Measurements from ENCODE around the gene RBM14. TPM values are rescaled to one million over a fixed set of nuclear protein-coding genes. Genes with fewer than 3 reads are reported as not detected.
A peak's percentile ranks its signal among the peaks of the same experiment; 100 is the strongest.

Gene RBM14
- total RNA-seq, 4 donors from 2014 or later, result 56.7 to 91.4 (median 74.6) TPM

DNA sequence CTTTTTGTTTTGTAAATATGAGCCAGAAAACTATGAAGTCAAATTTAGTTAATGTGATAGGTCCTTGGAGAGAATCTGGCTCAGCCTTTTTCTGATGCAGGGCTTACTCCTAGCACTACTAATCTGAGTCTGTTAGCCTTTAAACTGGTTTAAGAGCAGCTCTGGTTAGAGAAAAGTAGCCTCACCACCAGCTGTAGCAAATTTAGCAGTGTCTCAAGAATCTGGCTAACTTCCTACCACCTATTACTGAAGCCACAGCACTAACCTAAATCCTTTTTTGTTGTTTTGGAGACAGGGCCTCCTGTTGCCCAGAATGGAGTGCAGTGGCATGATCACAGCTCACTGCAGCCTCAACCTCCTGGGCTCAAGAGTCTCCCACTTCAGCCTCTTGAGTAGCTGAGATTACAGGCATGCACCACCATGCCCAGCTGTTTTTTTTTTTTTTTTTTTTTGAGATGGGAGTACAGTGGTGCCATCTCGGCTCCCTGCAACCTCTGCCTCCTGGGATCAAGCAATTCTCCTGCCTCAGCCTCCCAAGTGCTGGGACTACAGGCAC is 47.4 kb downstream of the RBM14 start:
- TF ChIP-seq POLR2A (IDR thresholded peaks at IDR 0.05), result no peak
- Histone ChIP-seq H3K27ac (no peak overlapping the region), H3K9me3 (no peaks in the 10 kb centered on the region), H3K27me3 (no peaks in the 10 kb centered on the region), H3K4me3 (no peak overlapping the region), H3K4me1 (peaks cover 0 to 4% (median 0%) of the 10 kb centered on the region in 4 donors), H3K36me3 (peaks cover 0 to 62% (median 0%) of the 10 kb centered on the region in 3 donors)
- no peak for DNase-seq

DNA sequence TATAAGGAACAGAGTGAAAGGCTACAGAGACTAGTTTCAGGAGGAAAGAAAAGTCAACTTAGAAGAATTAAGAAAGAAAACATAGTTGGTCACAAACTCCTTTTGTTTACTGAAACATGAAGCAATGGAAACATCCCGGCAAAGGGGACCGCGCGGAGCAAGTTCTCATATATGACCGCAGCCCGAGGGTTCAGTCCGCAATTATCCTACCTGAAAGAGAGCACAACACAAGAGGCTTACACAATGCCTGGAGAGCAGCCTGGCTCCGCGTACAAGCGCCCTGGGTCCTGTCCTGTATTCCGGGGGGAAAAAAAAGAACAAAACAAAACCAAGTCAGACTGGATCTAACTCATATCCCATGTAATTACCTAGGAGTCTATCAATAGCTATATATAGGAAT is 48.9 kb downstream of the RBM14 start:
- no peaks in the 10 kb centered on the region for H3K9me3 ChIP-seq
- TF ChIP-seq, protein P1, sequence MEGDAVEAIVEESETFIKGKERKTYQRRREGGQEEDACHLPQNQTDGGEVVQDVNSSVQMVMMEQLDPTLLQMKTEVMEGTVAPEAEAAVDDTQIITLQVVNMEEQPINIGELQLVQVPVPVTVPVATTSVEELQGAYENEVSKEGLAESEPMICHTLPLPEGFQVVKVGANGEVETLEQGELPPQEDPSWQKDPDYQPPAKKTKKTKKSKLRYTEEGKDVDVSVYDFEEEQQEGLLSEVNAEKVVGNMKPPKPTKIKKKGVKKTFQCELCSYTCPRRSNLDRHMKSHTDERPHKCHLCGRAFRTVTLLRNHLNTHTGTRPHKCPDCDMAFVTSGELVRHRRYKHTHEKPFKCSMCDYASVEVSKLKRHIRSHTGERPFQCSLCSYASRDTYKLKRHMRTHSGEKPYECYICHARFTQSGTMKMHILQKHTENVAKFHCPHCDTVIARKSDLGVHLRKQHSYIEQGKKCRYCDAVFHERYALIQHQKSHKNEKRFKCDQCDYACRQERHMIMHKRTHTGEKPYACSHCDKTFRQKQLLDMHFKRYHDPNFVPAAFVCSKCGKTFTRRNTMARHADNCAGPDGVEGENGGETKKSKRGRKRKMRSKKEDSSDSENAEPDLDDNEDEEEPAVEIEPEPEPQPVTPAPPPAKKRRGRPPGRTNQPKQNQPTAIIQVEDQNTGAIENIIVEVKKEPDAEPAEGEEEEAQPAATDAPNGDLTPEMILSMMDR (IDR thresholded peaks at IDR 0.05), result no peak
- no peak for TF ChIP-seq POLR2A (IDR thresholded peaks at IDR 0.05)
- no peak overlapping the region for H3K27ac ChIP-seq
- DNase-seq, result no peak
- H3K27me3 ChIP-seq, result no peaks in the 10 kb centered on the region
- H3K4me1 ChIP-seq, result no peaks in the 10 kb centered on the region
- peaks cover 0 to 64% (median 0%) of the 10 kb centered on the region in 3 donors for H3K36me3 ChIP-seq
- no peak overlapping the region for H3K4me3 ChIP-seq

DNA sequence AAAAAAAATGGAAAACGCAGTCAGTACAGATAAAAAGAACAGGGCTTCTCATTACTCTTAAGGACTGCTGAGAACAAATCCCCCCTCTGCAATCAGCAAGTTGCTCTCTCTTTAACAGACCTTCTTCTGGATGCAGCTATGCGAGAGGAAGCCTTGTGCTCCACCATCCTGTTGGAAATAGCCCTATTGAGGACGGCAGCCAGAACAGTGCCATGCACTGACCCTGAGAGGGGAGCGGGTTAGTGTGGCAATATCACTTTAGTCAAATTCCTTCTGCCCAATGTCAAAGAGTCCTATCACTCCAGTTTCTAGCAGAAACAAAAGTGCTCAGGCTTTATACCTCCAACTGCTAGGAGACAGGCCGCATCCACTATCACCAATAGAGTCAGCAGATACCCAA is 54.4 kb downstream of the RBM14 start:
- H3K4me3 ChIP-seq, result no peak overlapping the region
- H3K36me3 ChIP-seq, result peaks cover 0 to 36% (median 0%) of the 10 kb centered on the region in 3 donors
- TF ChIP-seq, protein P1 (IDR thresholded peaks at IDR 0.05), result no peak
- H3K27ac ChIP-seq, result no peak overlapping the region
- no peak for DNase-seq
- no peaks in the 10 kb centered on the region for H3K27me3 ChIP-seq
- no peaks in the 10 kb centered on the region for H3K9me3 ChIP-seq
- peaks cover 0 to 15% (median 2%) of the 10 kb centered on the region in 4 donors for H3K4me1 ChIP-seq

DNA sequence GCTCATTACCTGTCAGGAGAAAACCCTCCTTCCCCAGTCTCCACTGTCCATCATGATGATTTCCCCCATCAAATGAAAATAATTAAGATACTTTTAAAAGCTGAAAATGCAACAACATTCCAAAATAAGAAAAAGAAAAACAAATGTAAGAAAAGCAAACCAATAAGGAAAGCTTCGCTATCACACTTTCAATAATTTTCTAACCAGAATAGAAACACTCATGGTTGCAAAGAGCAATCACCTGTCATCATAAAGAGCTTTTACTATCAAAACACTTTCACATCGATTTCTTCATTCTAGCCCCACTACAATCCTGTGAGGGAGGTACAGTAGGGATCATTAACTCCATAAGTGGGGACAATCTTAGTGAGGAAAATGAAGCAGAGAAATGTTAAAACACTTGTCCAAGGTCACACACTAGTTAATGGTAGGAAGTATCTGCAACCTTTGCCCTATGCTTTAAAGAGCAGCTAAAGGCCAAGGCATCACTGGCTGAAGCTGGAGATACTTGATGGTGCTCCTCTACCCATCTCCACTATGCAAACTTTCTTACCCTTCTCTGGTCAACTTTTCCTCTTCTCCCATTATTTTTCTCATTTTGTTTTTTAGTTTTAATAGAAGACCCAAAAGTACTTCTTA is 58.7 kb downstream of the RBM14 start:
- H3K36me3 ChIP-seq, result no peaks in the 10 kb centered on the region
- TF ChIP-seq POLR2A (IDR thresholded peaks at IDR 0.05), result no peak
- TF ChIP-seq, protein P1 (IDR thresholded peaks at IDR 0.05), result no peak
- no peak overlapping the region for H3K27ac ChIP-seq
- H3K4me1 ChIP-seq, result peaks cover 0 to 26% (median 9%) of the 10 kb centered on the region in 4 donors
- no peak overlapping the region for H3K4me3 ChIP-seq
- DNase-seq, result no peak
- no peaks in the 10 kb centered on the region for H3K27me3 ChIP-seq
- H3K9me3 ChIP-seq, result no peaks in the 10 kb centered on the region

DNA sequence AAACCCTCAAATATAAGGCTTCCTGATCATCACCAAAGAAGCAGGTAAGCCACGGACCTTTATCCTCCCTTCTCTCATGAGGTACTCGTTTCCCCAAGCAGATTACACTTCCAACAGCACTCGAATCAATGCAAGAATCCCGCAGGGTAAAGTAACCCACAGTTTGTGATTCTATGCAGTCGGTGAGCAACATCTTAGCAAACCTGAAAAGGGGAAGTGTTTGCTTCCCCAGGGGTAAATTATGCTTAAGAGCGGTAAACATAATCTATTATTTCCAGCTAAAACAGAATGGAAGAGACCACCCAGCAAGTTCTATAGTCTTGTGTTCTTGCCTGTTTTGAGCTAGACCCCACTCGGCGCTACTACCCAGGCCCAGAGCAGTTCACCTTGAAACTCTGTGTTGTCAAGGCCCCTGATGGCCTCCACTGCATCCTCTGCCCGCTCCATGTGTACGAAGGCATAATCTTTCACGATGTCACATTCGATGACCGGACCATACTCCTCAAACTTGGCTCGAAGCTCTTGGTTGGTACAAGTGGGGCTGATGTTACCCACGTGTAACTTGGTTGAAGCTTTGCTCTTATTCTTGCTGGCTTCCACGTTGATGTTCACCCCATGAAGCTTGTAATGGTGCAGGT is 60.0 kb downstream of the RBM14 start:
- peak overlapping the region in 1 of 4 donors; percentile 96 for H3K27ac ChIP-seq
- DNase-seq, result peak in 1 of 3 donors; percentile 10
- no peaks in the 10 kb centered on the region for H3K36me3 ChIP-seq
- no peaks in the 10 kb centered on the region for H3K27me3 ChIP-seq
- H3K4me1 ChIP-seq, result peaks cover 0 to 26% (median 9%) of the 10 kb centered on the region in 4 donors
- H3K9me3 ChIP-seq, result no peaks in the 10 kb centered on the region
- H3K4me3 ChIP-seq, result peak overlapping the region in 3 of 4 donors; percentile 67 to 74 (median 74)
- no peak for TF ChIP-seq POLR2A (IDR thresholded peaks at IDR 0.05)
- TF ChIP-seq, protein P1 (IDR thresholded peaks at IDR 0.05), result no peak

Small RNAs within 50 kb of the gene (small RNA-seq; reads per million reads assigned to genes)
- 0 reads per million in 2 donors for gene RNU4-39P

Other genes with a start within 250 kb of the RBM14 start
- gene SLC29A2, start 244.9 kb upstream of the RBM14 start, total RNA-seq, result 10 to 100 TPM in 3 of 4 donors, 1 to 10 TPM in 1; 7.4 to 21.6 (median 17.1) TPM
- not detected for gene NPAS4, start 195.6 kb upstream of the RBM14 start, total RNA-seq
- 10 to 100 TPM; 24.7 to 34.9 (median 28.9) TPM for gene MRPL11, start 177.8 kb upstream of the RBM14 start, total RNA-seq
- 10 to 100 TPM in 2 of 4 donors, 1 to 10 TPM in 2; 5.6 to 11.6 (median 10.0) TPM for gene PELI3, start 149.7 kb upstream of the RBM14 start, total RNA-seq
- 10 to 100 TPM; 58.3 to 66.8 (median 63.2) TPM for gene DPP3, start 136.2 kb upstream of the RBM14 start, total RNA-seq
- gene BBS1, start 106.0 kb upstream of the RBM14 start, total RNA-seq, result 100 to 1,000 TPM in 1 of 4 donors, 10 to 100 TPM in 3; 25.6 to 167 (median 73.4) TPM
- gene ZDHHC24, start 70.6 kb upstream of the RBM14 start, total RNA-seq, result 10 to 100 TPM in 3 of 4 donors, 1 to 10 TPM in 1; 9.1 to 29.3 (median 15.3) TPM
- gene ACTN3, start 69.7 kb upstream of the RBM14 start, total RNA-seq, result not detected
- gene CTSF, start 48.0 kb upstream of the RBM14 start, total RNA-seq, result 10 to 100 TPM in 3 of 4 donors, 1 to 10 TPM in 1; 5.4 to 24.3 (median 21.8) TPM
- under 1 TPM in 2 of 4 donors, not detected in 2; 0.35 to 0.38 TPM for gene CCDC87, start 23.6 kb upstream of the RBM14 start, total RNA-seq
- gene CCS, start 23.4 kb upstream of the RBM14 start, total RNA-seq, result 10 to 100 TPM; 30.6 to 70.1 (median 47.2) TPM
- gene RBM4, start 22.1 kb downstream of the RBM14 start, total RNA-seq, result 10 to 100 TPM; 64.6 to 90.8 (median 75.3) TPM
- gene RBM4B, start 61.3 kb downstream of the RBM14 start, total RNA-seq, result 10 to 100 TPM; 15.2 to 33.0 (median 21.7) TPM
- 10 to 100 TPM in 2 of 4 donors, 1 to 10 TPM in 2; 1.7 to 23.1 (median 6.0) TPM for gene SPTBN2, start 112.6 kb downstream of the RBM14 start, total RNA-seq
- gene RCE1, start 226.8 kb downstream of the RBM14 start, total RNA-seq, result 10 to 100 TPM in 3 of 4 donors, 1 to 10 TPM in 1; 6.6 to 57.7 (median 38.0) TPM
- 1 to 10 TPM; 2.5 to 9.0 (median 4.3) TPM for gene LRFN4, start 240.4 kb downstream of the RBM14 start, total RNA-seq

Measured in Peyer's patch (tissue), 4 donors.